GM13976 (cell line): Measurements from ENCODE around the gene LMF1.

ENCODE experiments used
- DNase-seq: peaks from one replicate; pipeline ENCODE4 v3.0.0; 2012; ENCODE audit warnings: low spot score
- CTCF ChIP-seq: IDR thresholded peaks from 2 replicates; pipeline ENCODE4 v1.5.1; 2012; ENCODE audit warnings: borderline replicate concordance, mild to moderate bottlenecking; ENCODE audit not compliant: insufficient read depth; ENCODE audit errors: extremely low read depth, missing control alignments, control extremely low read depth
- in situ Hi-C: fragments of 300-500 bp; cut with MboI; formaldehyde crosslinking; loops from one replicate; pipeline ENCODE4 v1.12.0; 2022; ENCODE audit warnings: low sequenced_read_pairs, mixed read lengths, inconsistent platforms; ENCODE audit not compliant: unreplicated experiment

The LMF1 gene

GRCh38 chr16:932831-933330 is 37.9 kb downstream of the LMF1 start:
- no peak for DNase-seq
- in situ Hi-C loops: no loop called here
- no peak for TF ChIP-seq CTCF

DNA sequence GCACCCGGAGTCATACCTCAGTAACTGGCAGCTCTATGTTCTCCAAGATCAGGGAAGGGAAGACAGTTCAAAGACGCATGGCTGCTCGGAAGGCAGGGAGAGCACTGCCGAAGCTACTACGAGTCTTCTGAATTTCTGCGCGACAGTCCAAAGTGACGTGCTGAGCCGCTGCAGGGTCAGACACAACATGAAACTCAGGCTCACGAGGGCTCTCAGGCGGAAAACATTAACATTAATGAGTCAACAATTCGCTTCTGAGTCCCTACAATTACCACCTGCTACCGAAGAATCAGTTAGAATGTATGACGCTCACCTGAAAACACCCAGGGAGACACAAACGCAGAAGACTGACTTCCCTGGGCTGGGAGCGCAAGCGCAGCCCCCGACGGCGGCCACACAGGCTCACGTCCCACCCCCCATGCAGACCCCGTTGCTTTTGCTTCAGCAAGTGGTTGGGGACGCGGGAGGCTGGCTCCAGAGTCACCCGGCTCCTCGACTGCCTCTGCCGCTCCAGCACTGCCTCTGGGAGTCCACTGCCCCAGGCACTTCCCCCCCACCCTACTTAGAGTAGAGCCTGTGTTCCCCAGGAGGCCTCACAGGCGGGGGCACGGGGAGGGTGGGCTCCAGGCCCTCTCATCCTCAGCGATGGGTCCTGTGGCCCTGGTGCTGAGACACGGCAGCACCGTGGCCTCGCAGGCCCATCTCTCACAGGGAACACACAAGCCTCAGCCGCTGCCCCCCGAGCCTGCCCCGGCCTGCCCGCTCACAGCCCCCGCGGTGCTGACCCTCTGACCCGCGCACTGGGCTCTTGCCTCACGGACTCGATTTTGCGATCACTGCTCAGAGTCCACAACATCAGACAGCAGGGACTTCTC is 38.9 kb downstream of the LMF1 start:
- no peak for DNase-seq
- TF ChIP-seq CTCF: no peak
- in situ Hi-C loops: no loop called here

DNA sequence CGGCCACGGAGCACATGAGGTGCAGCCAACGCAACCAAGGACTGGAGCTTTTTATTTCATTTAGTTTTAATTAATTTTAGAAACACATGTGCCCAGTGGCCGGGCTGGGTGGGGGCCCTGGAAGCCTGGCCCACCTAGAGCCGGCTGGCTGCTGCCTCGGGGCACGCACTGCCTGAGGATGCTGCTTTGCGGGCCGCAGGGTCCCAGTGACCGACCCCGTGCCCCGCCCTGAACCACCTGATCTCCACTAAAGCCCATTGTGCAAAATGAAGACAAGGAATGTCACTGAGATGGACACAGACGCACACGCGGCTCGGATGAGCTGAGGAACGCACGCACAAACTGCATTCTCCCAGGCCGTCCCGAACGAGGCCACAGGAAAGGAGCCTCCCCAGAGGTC is 39.6 kb downstream of the LMF1 start:
- in situ Hi-C loops: no loop called here
- no peak for DNase-seq
- TF ChIP-seq CTCF: no peak

GRCh38 chr16:930511-930910 is 40.3 kb downstream of the LMF1 start:
- DNase-seq: no peak
- in situ Hi-C loops: no loop called here
- TF ChIP-seq CTCF: no peak

DNA sequence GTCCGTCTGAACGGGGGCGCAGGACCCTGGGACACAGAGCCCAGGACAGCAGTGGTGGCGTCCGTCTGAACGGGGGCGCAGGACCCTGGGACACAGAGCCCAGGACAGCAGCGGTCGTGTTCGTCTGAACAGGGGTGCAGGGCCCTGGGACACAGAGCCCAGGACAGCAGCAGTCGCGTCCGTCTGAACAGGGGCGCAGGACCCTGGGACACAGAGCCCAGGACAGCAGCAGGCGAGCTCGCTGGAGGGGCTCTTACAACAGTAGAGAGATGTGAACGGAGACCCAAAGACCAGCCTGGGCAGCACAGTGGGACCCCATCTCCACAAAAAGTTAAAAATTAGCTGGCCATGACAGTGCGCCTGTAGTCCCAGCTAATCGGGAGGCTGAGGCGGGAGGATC is 40.7 kb downstream of the LMF1 start:
- TF ChIP-seq CTCF: no peak
- in situ Hi-C loops: no loop called here
- DNase-seq: no peak

- no peak for DNase-seq
- in situ Hi-C loops: no loop called here
Observed at GRCh38 chr16:929227-930073, 41.3 kb downstream of the LMF1 start.

More at GRCh38 chr16:929227-930073, 41.3 kb downstream of the LMF1 start:
- no peak for TF ChIP-seq CTCF
